Measurements from ENCODE around the gene TMEM132C. TPM values are rescaled to one million over a fixed set of nuclear protein-coding genes. Genes with fewer than 3 reads are reported as not detected.

TMEM132C gene
- total and polyA plus RNA-seq, 4 donors: 23.1 to 32.3 (median 24.2) TPM

DNA sequence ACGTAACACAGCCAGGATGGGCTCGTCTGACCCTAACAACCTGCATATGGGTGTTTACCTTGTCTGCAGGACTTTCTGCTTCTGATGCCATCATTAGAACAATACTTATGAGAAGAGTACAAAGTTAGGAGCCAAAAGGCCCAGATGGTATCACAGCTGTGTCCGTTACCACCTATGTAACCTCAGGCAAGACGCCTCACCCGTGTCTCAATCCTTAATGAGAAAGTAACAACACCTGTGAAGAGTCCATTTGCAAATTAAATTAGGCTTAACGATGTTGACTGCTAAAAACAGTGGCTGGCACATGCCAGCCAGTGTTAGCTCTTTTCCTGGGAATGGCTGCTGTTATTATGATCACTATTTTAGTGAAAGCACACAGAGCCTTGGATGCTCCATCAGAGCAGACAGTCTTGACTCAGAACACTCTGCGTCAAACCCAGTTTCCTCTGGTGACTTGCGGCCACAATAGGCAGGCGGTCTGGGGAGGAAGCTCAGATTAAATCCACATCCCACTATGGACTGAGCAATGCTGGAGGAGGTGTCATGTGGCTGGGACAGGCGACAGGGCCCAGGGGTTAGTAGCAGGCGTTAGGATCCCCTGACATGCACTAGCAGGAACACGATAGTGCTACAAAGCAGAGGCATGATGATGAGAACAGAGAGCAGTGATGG is 431.5 kb downstream of the TMEM132C start:
- Histone ChIP-seq H3K9me3 (ENCODE audit: control insufficient read depth, insufficient read depth, low read length) (no peaks in the 10 kb centered on the region), H3K4me3 (ENCODE audit: low read depth, low read length) (no peak overlapping the region), H3K4me1 (ENCODE audit: control insufficient read depth, insufficient read depth, low read length) (no peaks in the 10 kb centered on the region), H3K27ac (ENCODE audit: low read depth, low read length) (no peak overlapping the region), H3K27me3 (ENCODE audit: control insufficient read depth, insufficient read depth, low read length) (no peaks in the 10 kb centered on the region), H3K36me3 (ENCODE audit: control insufficient read depth, insufficient read depth, low read length) (peaks cover 12% of the 10 kb centered on the region)
- peak in 2 of 6 donors; percentile 54 to 55 for DNase-seq (ENCODE audit: low read depth in 4 of 6, low spot score in 6 of 6)
- WGBS (ENCODE audit: insufficient coverage): 87% methylated on average over 10 of the region's 12 CpGs

DNA sequence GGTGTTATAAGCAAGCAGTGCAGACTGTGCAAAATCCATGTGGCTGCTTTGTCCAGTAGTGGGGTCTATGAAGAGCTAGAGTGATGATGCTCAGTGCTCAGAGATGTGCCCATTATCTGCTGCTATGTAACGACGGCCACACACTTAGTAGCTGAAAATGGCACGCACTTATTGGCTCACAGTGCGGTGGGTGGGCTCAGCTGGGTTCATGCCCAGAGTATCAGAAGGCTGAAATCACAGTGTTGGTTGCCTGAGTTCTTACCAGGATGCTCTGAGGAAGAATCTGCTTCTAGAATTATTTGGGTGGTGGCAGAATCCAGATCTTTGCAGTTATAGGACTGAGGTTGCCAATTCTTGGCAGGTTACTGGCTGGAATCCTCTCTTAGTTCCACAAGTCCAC is 432.1 kb downstream of the TMEM132C start:
- Histone ChIP-seq H3K27ac (ENCODE audit: low read depth, low read length) (no peak overlapping the region), H3K4me3 (ENCODE audit: low read depth, low read length) (no peak overlapping the region), H3K27me3 (ENCODE audit: control insufficient read depth, insufficient read depth, low read length) (no peaks in the 10 kb centered on the region), H3K9me3 (ENCODE audit: control insufficient read depth, insufficient read depth, low read length) (no peaks in the 10 kb centered on the region), H3K36me3 (ENCODE audit: control insufficient read depth, insufficient read depth, low read length) (peaks cover 10% of the 10 kb centered on the region), H3K4me1 (ENCODE audit: control insufficient read depth, insufficient read depth, low read length) (no peaks in the 10 kb centered on the region)
- DNase-seq (ENCODE audit: low read depth in 4 of 6, low spot score in 6 of 6): peak in 1 of 6 donors; percentile 53
- 72% methylated on average over 4 of the region's 4 CpGs for WGBS (ENCODE audit: insufficient coverage)

DNA sequence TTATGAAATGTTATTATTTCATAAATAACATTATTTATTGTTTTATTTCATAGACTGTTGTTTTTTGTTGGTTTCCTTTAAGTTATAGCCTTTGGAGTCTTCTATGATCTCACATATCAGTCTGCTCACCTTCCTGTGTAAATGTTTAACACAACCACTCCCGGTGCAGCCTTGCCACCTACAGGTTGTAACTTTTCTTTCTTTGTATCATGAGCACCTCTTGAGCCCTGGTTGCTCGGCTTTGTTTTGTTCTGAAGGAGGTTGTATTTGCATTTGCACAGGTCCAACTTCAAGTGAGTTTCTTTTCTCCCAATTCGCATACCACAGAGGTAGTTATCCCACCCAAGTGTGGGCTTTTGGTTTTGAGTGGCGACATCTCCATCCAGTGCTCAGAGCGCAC is 435.4 kb downstream of the TMEM132C start:
- 90% methylated on average over 4 of the region's 5 CpGs for WGBS (ENCODE audit: insufficient coverage)
- no peak for DNase-seq (ENCODE audit: low read depth in 4 of 6, low spot score in 6 of 6)
- Histone ChIP-seq H3K27ac (ENCODE audit: low read depth, low read length) (no peak overlapping the region), H3K4me3 (ENCODE audit: low read depth, low read length) (no peak overlapping the region), H3K36me3 (ENCODE audit: control insufficient read depth, insufficient read depth, low read length) (peaks cover 16% of the 10 kb centered on the region), H3K4me1 (ENCODE audit: control insufficient read depth, insufficient read depth, low read length) (no peaks in the 10 kb centered on the region), H3K27me3 (ENCODE audit: control insufficient read depth, insufficient read depth, low read length) (no peaks in the 10 kb centered on the region), H3K9me3 (ENCODE audit: control insufficient read depth, insufficient read depth, low read length) (no peaks in the 10 kb centered on the region)

DNA sequence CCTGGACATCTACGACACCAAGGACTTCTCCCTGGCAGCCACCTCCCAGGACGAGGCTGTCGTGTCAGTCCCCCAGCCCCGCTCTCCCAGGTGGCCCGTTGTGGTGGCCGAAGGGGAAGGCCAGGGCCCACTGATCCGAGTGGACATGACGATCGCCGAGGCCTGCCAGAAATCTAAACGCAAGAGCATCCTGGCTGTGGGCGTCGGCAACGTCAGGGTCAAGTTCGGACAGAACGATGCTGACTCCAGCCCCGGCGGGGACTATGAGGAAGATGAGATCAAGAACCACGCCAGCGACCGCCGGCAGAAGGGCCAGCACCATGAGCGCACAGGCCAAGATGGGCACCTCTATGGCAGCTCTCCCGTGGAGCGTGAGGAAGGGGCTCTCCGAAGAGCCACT is 438.2 kb downstream of the TMEM132C start:
- Histone ChIP-seq H3K9me3 (ENCODE audit: control insufficient read depth, insufficient read depth, low read length) (no peaks in the 10 kb centered on the region), H3K27ac (ENCODE audit: low read depth, low read length) (no peak overlapping the region), H3K27me3 (ENCODE audit: control insufficient read depth, insufficient read depth, low read length) (no peaks in the 10 kb centered on the region), H3K4me3 (ENCODE audit: low read depth, low read length) (no peak overlapping the region), H3K4me1 (ENCODE audit: control insufficient read depth, insufficient read depth, low read length) (no peaks in the 10 kb centered on the region), H3K36me3 (ENCODE audit: control insufficient read depth, insufficient read depth, low read length) (peaks cover 13% of the 10 kb centered on the region)
- 95% methylated on average over 26 of the region's 26 CpGs for WGBS (ENCODE audit: insufficient coverage)
- no peak for DNase-seq (ENCODE audit: low read depth in 4 of 6, low spot score in 6 of 6)

DNA sequence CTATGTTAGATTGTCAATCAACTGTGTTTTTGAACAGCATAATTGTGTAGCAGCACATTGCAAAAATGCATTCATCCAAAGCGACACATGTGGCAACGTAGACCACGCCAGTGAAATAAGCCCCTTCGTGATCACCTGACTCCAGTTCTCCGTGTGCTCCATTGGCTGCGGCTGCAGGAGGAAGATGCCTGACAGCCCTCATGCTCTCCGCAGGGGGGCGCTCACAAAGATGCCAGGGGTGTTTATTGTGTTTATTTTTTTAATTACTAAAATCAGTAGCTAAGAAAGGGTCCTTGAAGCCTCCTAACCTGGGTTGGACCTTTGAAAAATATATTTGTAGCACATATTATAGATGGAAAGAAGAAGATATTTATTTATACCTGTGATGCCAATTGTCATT is 440.5 kb downstream of the TMEM132C start:
- Histone ChIP-seq H3K9me3 (ENCODE audit: control insufficient read depth, insufficient read depth, low read length) (no peaks in the 10 kb centered on the region), H3K27ac (ENCODE audit: low read depth, low read length) (no peak overlapping the region), H3K4me1 (ENCODE audit: control insufficient read depth, insufficient read depth, low read length) (no peaks in the 10 kb centered on the region), H3K27me3 (ENCODE audit: control insufficient read depth, insufficient read depth, low read length) (no peaks in the 10 kb centered on the region), H3K36me3 (ENCODE audit: control insufficient read depth, insufficient read depth, low read length) (peaks cover 13% of the 10 kb centered on the region), H3K4me3 (ENCODE audit: low read depth, low read length) (no peak overlapping the region)
- WGBS (ENCODE audit: insufficient coverage): 96% methylated on average over 6 of the region's 8 CpGs
- no peak for DNase-seq (ENCODE audit: low read depth in 4 of 6, low spot score in 6 of 6)

DNA sequence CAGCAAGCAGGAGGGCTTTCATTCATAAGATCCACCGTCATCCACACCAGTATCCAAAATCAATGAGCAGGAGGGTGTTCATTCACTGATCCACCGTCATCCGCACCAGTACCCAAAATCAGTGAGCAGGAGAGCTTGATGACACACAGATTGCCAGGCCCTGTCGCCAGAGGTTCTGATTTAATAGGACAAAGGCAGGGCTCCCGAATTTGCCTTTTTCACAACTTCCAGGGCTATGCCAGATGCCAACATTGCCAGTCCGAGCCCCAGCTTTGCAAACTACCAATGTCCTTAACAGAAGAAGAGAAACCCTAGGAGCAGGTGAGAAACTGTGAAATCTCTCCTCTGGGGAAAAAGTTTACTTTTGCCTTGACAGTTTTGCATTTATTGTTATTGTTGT is 441.8 kb downstream of the TMEM132C start:
- no peaks in the 10 kb centered on the region for H3K9me3 ChIP-seq (ENCODE audit: control insufficient read depth, insufficient read depth, low read length)
- no peak overlapping the region for H3K4me3 ChIP-seq (ENCODE audit: low read depth, low read length)
- DNase-seq (ENCODE audit: low read depth in 4 of 6, low spot score in 6 of 6): no peak
- H3K27ac ChIP-seq (ENCODE audit: low read depth, low read length): no peak overlapping the region
- 97% methylated on average over 3 of the region's 6 CpGs for WGBS (ENCODE audit: insufficient coverage)
- H3K36me3 ChIP-seq (ENCODE audit: control insufficient read depth, insufficient read depth, low read length): peaks cover 13% of the 10 kb centered on the region
- H3K27me3 ChIP-seq (ENCODE audit: control insufficient read depth, insufficient read depth, low read length): no peaks in the 10 kb centered on the region
- H3K4me1 ChIP-seq (ENCODE audit: control insufficient read depth, insufficient read depth, low read length): no peaks in the 10 kb centered on the region

DNA sequence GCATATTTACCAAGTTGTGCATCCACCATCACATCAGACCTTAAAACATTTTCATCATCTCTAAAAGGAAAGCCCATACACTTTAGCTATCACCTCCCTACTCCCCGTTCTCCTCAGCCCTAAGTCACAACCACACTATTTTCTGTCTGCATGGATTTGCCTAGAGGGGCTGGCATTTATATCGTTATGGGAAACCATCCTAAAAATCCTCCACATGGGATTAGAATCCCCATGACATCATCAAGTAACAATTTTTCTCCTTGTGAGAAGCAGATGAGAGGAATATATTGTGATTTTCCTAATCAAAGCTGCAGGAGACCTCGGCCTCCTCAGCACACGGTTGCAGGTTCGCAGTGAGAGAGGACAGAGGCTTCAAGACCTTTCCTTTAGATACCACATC is 442.7 kb downstream of the TMEM132C start:
- Histone ChIP-seq H3K36me3 (ENCODE audit: control insufficient read depth, insufficient read depth, low read length) (peaks cover 13% of the 10 kb centered on the region), H3K27ac (ENCODE audit: low read depth, low read length) (no peak overlapping the region), H3K27me3 (ENCODE audit: control insufficient read depth, insufficient read depth, low read length) (no peaks in the 10 kb centered on the region), H3K4me3 (ENCODE audit: low read depth, low read length) (no peak overlapping the region), H3K9me3 (ENCODE audit: control insufficient read depth, insufficient read depth, low read length) (no peaks in the 10 kb centered on the region), H3K4me1 (ENCODE audit: control insufficient read depth, insufficient read depth, low read length) (no peaks in the 10 kb centered on the region)
- no peak for DNase-seq (ENCODE audit: low read depth in 4 of 6, low spot score in 6 of 6)
- 100% methylated on average over 1 of the region's 5 CpGs for WGBS (ENCODE audit: insufficient coverage)

DNA sequence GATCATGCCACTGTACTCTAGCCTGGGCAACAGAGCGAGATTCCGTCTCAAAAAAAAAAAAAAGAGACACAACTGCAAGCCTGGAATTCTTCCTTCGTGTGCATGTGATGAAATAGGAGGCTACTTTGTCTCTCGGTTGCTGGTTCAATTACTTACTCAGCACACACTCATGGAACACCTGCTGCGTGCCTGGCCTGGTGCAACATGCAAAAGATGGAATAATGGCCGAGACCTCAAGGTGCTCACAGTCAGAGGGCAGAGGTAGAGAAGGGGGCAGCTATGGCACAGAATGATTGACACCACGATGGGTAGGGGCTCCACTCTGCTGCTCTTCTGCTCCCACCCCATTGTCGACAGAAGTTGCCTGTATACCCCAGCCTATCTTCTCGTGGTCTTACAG is 444.5 kb downstream of the TMEM132C start:
- H3K4me3 ChIP-seq (ENCODE audit: low read depth, low read length): no peak overlapping the region
- 100% methylated on average over 2 of the region's 9 CpGs for WGBS (ENCODE audit: insufficient coverage)

DNA sequence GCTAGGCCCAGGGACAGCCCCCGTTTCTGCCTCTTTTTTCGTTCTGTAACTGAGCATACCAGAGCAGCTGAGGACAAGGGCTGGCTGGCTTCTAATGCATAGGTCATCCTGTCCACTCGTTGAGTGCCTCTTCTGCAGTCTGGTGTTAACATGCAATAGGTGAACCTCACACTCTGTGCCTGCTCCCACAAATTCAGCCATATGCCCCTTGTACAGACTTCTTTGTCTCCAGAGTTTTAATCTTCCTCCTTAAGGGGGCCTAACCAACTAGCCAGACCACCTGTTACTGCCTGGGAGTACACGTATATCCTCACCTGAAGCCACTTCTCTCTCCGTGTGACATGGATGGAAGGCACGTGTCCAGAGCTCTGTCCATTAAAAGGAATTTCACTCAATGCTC is 445.7 kb downstream of the TMEM132C start:
- H3K36me3 ChIP-seq (ENCODE audit: control insufficient read depth, insufficient read depth, low read length): no peaks in the 10 kb centered on the region
- no peaks in the 10 kb centered on the region for H3K27me3 ChIP-seq (ENCODE audit: control insufficient read depth, insufficient read depth, low read length)
- H3K27ac ChIP-seq (ENCODE audit: low read depth, low read length): no peak overlapping the region
- no peak overlapping the region for H3K4me3 ChIP-seq (ENCODE audit: low read depth, low read length)
- DNase-seq (ENCODE audit: low read depth in 4 of 6, low spot score in 6 of 6): no peak
- H3K9me3 ChIP-seq (ENCODE audit: control insufficient read depth, insufficient read depth, low read length): no peaks in the 10 kb centered on the region
- no peaks in the 10 kb centered on the region for H3K4me1 ChIP-seq (ENCODE audit: control insufficient read depth, insufficient read depth, low read length)
- WGBS (ENCODE audit: insufficient coverage): 95% methylated on average over 6 of the region's 6 CpGs

More for the DNA sequence above, 444.5 kb downstream of the TMEM132C start:
- Histone ChIP-seq H3K36me3 (ENCODE audit: control insufficient read depth, insufficient read depth, low read length) (no peaks in the 10 kb centered on the region), H3K27me3 (ENCODE audit: control insufficient read depth, insufficient read depth, low read length) (no peaks in the 10 kb centered on the region), H3K9me3 (ENCODE audit: control insufficient read depth, insufficient read depth, low read length) (no peaks in the 10 kb centered on the region), H3K27ac (ENCODE audit: low read depth, low read length) (no peak overlapping the region), H3K4me1 (ENCODE audit: control insufficient read depth, insufficient read depth, low read length) (no peaks in the 10 kb centered on the region)
- no peak for DNase-seq (ENCODE audit: low read depth in 4 of 6, low spot score in 6 of 6)

DNA sequence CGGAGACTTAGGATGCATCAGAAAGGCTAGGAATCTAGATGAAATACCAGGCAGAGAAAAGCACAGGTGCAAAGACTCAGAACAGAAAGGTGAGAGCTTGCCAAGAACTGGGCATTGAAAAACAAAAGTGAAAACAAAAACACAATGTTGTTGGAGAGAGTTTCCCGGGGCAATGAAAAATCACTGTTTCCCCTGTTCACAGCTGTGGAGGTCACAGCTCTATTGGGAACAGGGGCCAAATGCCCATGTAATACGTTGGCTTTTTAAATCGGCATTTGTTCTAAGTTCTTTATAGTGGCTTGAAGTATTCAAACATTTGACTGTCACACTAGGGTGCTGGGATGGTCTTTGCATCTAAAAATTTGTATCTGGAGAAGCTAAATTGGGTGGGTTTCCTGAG is 448.5 kb downstream of the TMEM132C start:
- 22% methylated on average over 4 of the region's 4 CpGs for WGBS (ENCODE audit: insufficient coverage)
- Histone ChIP-seq H3K9me3 (ENCODE audit: control insufficient read depth, insufficient read depth, low read length) (no peaks in the 10 kb centered on the region), H3K4me1 (ENCODE audit: control insufficient read depth, insufficient read depth, low read length) (no peaks in the 10 kb centered on the region), H3K4me3 (ENCODE audit: low read depth, low read length) (no peak overlapping the region), H3K36me3 (ENCODE audit: control insufficient read depth, insufficient read depth, low read length) (no peaks in the 10 kb centered on the region), H3K27ac (ENCODE audit: low read depth, low read length) (no peak overlapping the region), H3K27me3 (ENCODE audit: control insufficient read depth, insufficient read depth, low read length) (no peaks in the 10 kb centered on the region)
- peak in 2 of 6 donors; percentile 30 to 39 for DNase-seq (ENCODE audit: low read depth in 4 of 6, low spot score in 6 of 6)
